IMR-90 (cell line): ENCODE results near the gene HOXD10. TPM values are rescaled to one million over a fixed set of nuclear protein-coding genes. Genes with fewer than 3 reads are reported as not detected.

Source experiments
- ATAC-seq: fragments of 200-7000 bp; cut with Tn5 transposase; 2 replicates; pipeline ENCODE4 v1.9.1; 2020; ENCODE audit warnings: low read depth, mild to moderate bottlenecking, moderate library complexity
- BruUV-seq: library from RNA; stranded (reverse); fragments of 400-500 nt; replicated peaks from 2 replicates; lab custom pipeline; 2021; lab: Mats Ljungman, UMichigan
- CTCF ChIA-PET: fragments of 300-600 bp; formaldehyde crosslinking; extraction: SDS; loops from one replicate; lab custom pipeline; 2021; ENCODE audit warnings: antibody characterized with exemption; lab: Yijun Ruan, JAX
- POLR2A ChIA-PET: fragments of 300-600 bp; sonication (Branson Sonifier 250); formaldehyde crosslinking; loops from one replicate; lab custom pipeline; 2022; ENCODE audit warnings: antibody characterized with exemption; ENCODE audit not compliant: unreplicated experiment; lab: Charles Lee
- DNase-seq: peaks from one replicate; pipeline ENCODE4 v3.0.0; 2013
- H2AFZ ChIP-seq: replicated peaks from 2 replicates; pipeline ENCODE3; 2013; ENCODE audit warnings: low read length, mild to moderate bottlenecking; ENCODE audit not compliant: poor library complexity
- H2AK5ac ChIP-seq: 2 replicates; pipeline ENCODE4 v1.6.1; 2013; ENCODE audit warnings: low read depth, low read length, inconsistent platforms
- H2AK9ac ChIP-seq: replicated peaks from 2 replicates; pipeline ENCODE3; 2013; ENCODE audit warnings: mild to moderate bottlenecking, low read depth, low read length, moderate library complexity; ENCODE audit not compliant: poor library complexity
- H2BK120ac ChIP-seq: 2 replicates; pipeline ENCODE4 v1.6.1; 2013; ENCODE audit warnings: low read depth, low read length, inconsistent platforms
- H2BK15ac ChIP-seq: 3 replicates; pipeline ENCODE4 v1.6.1; 2013; ENCODE audit warnings: low read depth, low read length, inconsistent platforms
- H2BK20ac ChIP-seq: 2 replicates; pipeline ENCODE4 v1.6.1; 2013; ENCODE audit warnings: low read depth, mild to moderate bottlenecking, inconsistent platforms, low read length, moderate library complexity
- H2BK5ac ChIP-seq: 2 replicates; pipeline ENCODE4 v1.6.1; 2013; ENCODE audit warnings: mild to moderate bottlenecking, low read depth, low read length, inconsistent platforms; ENCODE audit not compliant: poor library complexity, severe bottlenecking
- H3K14ac ChIP-seq: replicated peaks from 2 replicates; pipeline ENCODE4 v1.6.1; 2013; ENCODE audit warnings: low read depth, low read length, inconsistent platforms
- H3K18ac ChIP-seq: 2 replicates; pipeline ENCODE4 v1.6.1; 2013; ENCODE audit warnings: low read depth, low read length, control low read depth
- H3K23ac ChIP-seq: 2 replicates; pipeline ENCODE4 v1.6.1; 2013; ENCODE audit warnings: low read depth, low read length, inconsistent platforms
- H3K27ac ChIP-seq: 2 replicates; pipeline ENCODE4 v1.5.1; 2013; ENCODE audit warnings: mild to moderate bottlenecking, control low read depth, low read length; ENCODE audit not compliant: insufficient read depth
- H3K27me3 ChIP-seq: 2 replicates; pipeline ENCODE4 v1.6.1; 2013; ENCODE audit warnings: low read length; ENCODE audit not compliant: control insufficient read depth, insufficient read depth
- H3K36me3 ChIP-seq: 2 replicates; pipeline ENCODE4 v1.6.1; 2013; ENCODE audit warnings: low read length, mixed read lengths; ENCODE audit not compliant: control insufficient read depth, insufficient read depth
- H3K4ac ChIP-seq: 2 replicates; pipeline ENCODE4 v1.6.1; 2013; ENCODE audit warnings: low read depth, low read length, inconsistent platforms
- H3K4me1 ChIP-seq: 2 replicates; pipeline ENCODE4 v1.6.1; 2013; ENCODE audit warnings: low read length, mixed read lengths; ENCODE audit not compliant: control insufficient read depth, insufficient read depth
- H3K4me2 ChIP-seq: 2 replicates; pipeline ENCODE4 v1.6.1; 2013; ENCODE audit warnings: low read depth, mild to moderate bottlenecking, control low read depth, low read length, moderate library complexity
- H3K4me3 ChIP-seq: 2 replicates; pipeline ENCODE4 v1.5.1; 2013; ENCODE audit warnings: low read depth, mild to moderate bottlenecking, control low read depth, low read length, moderate library complexity; ENCODE audit not compliant: insufficient read depth
- H3K56ac ChIP-seq: 2 replicates; pipeline ENCODE4 v1.6.1; 2013; ENCODE audit warnings: low read length, inconsistent platforms; ENCODE audit not compliant: insufficient read depth; ENCODE audit errors: extremely low read depth
- H3K79me1 ChIP-seq, 2 experiments: 2 replicates each; pipeline ENCODE4 v1.6.1; 2013; ENCODE audit warnings: low read length in 2 of 2, inconsistent platforms in 1 of 2, low read depth in 1 of 2
- H3K9ac ChIP-seq: 2 replicates; pipeline ENCODE4 v1.6.1; 2013; ENCODE audit warnings: low read depth, low read length, control low read depth
- H3K9me1 ChIP-seq: 2 replicates; pipeline ENCODE4 v1.6.1; 2013; ENCODE audit warnings: low read length, inconsistent platforms; ENCODE audit not compliant: insufficient read depth
- H3K9me3 ChIP-seq: 2 replicates; pipeline ENCODE4 v1.6.1; 2013; ENCODE audit warnings: low read length; ENCODE audit not compliant: control insufficient read depth, insufficient read depth
- H4K20me1 ChIP-seq: 2 replicates; pipeline ENCODE4 v1.6.1; 2013; ENCODE audit warnings: low read length, inconsistent platforms; ENCODE audit not compliant: insufficient read depth
- H4K5ac ChIP-seq: 2 replicates; pipeline ENCODE4 v1.6.1; 2013; ENCODE audit warnings: mild to moderate bottlenecking, low read depth, low read length, control low read depth
- H4K8ac ChIP-seq, 2 experiments: 2 replicates each; pipeline ENCODE4 v1.6.1; 2013; ENCODE audit warnings: low read depth in 2 of 2, low read length in 2 of 2, control low read depth in 1 of 2, inconsistent platforms in 1 of 2
- H4K91ac ChIP-seq: 2 replicates; pipeline ENCODE4 v1.6.1; 2013; ENCODE audit warnings: low read depth, low read length, inconsistent platforms; ENCODE audit not compliant: insufficient read depth
- CHD1 ChIP-seq: IDR thresholded peaks from 2 replicates; pipeline ENCODE4 v1.6.1; 2012; ENCODE audit warnings: low read depth, low read length, improper control_type of control experiment
- WGBS, 2 experiments: methylation state at CpG; one replicate each; pipeline versions ENCODE4 v1.1.5 to v1.1.7; 2013; ENCODE audit warnings: missing lambda C conversion rate in 2 of 2; ENCODE audit not compliant: insufficient read length in 1 of 2; ENCODE audit errors: extremely low coverage in 2 of 2; 5-methylcytosine and 5-hydroxymethylcytosine counted together
- dilution Hi-C: fragments of 300-500 bp; cut with HindIII; formaldehyde crosslinking; loops from one replicate; pipeline ENCODE4 v1.14.3; 2018; ENCODE audit warnings: low sequenced_read_pairs; ENCODE audit not compliant: unreplicated experiment
- in situ Hi-C: fragments of 300-500 bp; cut with MboI; formaldehyde crosslinking; loops from 3 replicates; pipeline ENCODE4 v1.14.3; 2019; ENCODE audit warnings: low sequenced_read_pairs, inconsistent platforms, mixed read lengths
- intact Hi-C: fragments of 100-400 bp; cut with micrococcal nuclease; formaldehyde crosslinking; loops from 2 replicates; pipeline ENCODE4 v1.10.0; 2022
- polyA plus RNA-seq, 3 experiments: library from polyadenylated mRNA; depleted of rRNA; stranded (reverse); fragments of >200 nt; gene quantifications; 2 replicates each; pipeline ENCODE4 v1.2.3, GENCODE V29; 2012; ENCODE audit warnings: low replicate concordance in 1 of 3
- total RNA-seq: library from RNA; depleted of rRNA; stranded (reverse); fragments of >200 nt; gene quantifications from 2 replicates; pipeline ENCODE4 v1.2.3, GENCODE V29; 2012

HOXD10 gene
- total and polyA plus RNA-seq, 2 of the 4 experiments (the other 2 are of a cell fraction) = not detected

GRCh38 chr2:176164611-176165369 is 48.2 kb downstream of the HOXD10 start:
- Histone ChIP-seq H2AFZ (peak overlapping the region; percentile 41), H3K23ac (no peak overlapping the region), H4K5ac (no peak overlapping the region), H2BK5ac (no peak overlapping the region), H3K4me2 (no peak overlapping the region), H2BK120ac (no peak overlapping the region), H2BK20ac (no peak overlapping the region), H4K91ac (no peak overlapping the region), H3K9ac (no peak overlapping the region), H3K4ac (no peak overlapping the region), H3K27ac (no peak overlapping the region), H3K4me1 (no peaks in the 10 kb centered on the region), H2AK9ac (no peak overlapping the region), H3K14ac (no peak overlapping the region), H4K20me1 (no peaks in the 10 kb centered on the region), H3K4me3 (no peak overlapping the region), H3K9me1 (no peaks in the 10 kb centered on the region), H3K27me3 (peaks cover 66% of the 10 kb centered on the region), H2AK5ac (no peak overlapping the region), H3K79me1 (no peaks in the 10 kb centered on the region), H2BK15ac (no peak overlapping the region), H3K18ac (no peak overlapping the region), H3K56ac (no peak overlapping the region), H3K9me3 (peaks cover 14% of the 10 kb centered on the region), H4K8ac (no peak overlapping the region), H3K36me3 (no peaks in the 10 kb centered on the region)
- ATAC-seq (no peak), DNase-seq (no peak)
- in situ Hi-C loops (no loop called here), dilution Hi-C loops (no loop called here), intact Hi-C loops (no loop called here)
- ChIA-PET CTCF (no interaction called here), POLR2A (no interaction called here)
- WGBS, 2 experiments = 8% methylated on average over 10 of the region's 52 CpGs; no CpG with 5 or more reads in 1 of the 2 experiments
- BruUV-seq = no TSS peak
- TF ChIP-seq CHD1 = no peak
